A673 (cell line): ENCODE results near the gene DNAH8.

ENCODE experiments used
- EZH2 ChIP-seq: fragments of 200-600 bp; sonication (generic); IDR thresholded peaks from 2 replicates; pipeline ENCODE4 v1.6.1; 2017; ENCODE audit warnings: borderline replicate concordance, low read depth, mild to moderate bottlenecking, mixed read lengths, antibody characterized with exemption, low read length; ENCODE audit not compliant: poor library complexity, severe bottlenecking
- TF ChIP-seq, protein P1 (sequence below): fragments of 300-800, 200-600 bp; sonication (generic); conservative IDR thresholded peaks from 2 replicates; pipeline ENCODE4 v1.5.1; 2017; ENCODE audit warnings: low read depth, mild to moderate bottlenecking, antibody characterized with exemption, low read length, moderate library complexity, mixed read lengths

DNA sequence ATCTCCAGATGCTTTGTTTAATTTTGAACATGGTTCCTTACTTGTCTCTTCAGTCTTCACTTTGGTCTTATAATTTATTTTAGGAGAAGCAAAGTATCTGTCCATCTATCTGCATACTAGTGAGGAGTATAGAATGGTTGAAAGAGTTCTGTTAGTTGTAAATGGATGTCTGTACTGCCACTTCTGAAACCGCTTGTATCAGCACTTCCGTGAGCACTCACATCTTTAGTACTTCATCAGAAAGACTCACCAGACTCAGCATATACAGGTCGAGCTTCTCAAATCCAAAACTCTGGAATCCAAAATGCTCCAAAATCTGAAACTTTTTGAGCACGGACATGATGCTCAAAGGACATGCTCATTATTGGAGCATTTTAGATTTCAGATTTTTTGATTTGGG is 191.5 kb downstream of the DNAH8 start:
- TF ChIP-seq, protein P1, sequence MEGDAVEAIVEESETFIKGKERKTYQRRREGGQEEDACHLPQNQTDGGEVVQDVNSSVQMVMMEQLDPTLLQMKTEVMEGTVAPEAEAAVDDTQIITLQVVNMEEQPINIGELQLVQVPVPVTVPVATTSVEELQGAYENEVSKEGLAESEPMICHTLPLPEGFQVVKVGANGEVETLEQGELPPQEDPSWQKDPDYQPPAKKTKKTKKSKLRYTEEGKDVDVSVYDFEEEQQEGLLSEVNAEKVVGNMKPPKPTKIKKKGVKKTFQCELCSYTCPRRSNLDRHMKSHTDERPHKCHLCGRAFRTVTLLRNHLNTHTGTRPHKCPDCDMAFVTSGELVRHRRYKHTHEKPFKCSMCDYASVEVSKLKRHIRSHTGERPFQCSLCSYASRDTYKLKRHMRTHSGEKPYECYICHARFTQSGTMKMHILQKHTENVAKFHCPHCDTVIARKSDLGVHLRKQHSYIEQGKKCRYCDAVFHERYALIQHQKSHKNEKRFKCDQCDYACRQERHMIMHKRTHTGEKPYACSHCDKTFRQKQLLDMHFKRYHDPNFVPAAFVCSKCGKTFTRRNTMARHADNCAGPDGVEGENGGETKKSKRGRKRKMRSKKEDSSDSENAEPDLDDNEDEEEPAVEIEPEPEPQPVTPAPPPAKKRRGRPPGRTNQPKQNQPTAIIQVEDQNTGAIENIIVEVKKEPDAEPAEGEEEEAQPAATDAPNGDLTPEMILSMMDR = no peak
- TF ChIP-seq EZH2 = no peak
